ENCODE measurements around the gene UQCC5.

Gene UQCC5

DNA sequence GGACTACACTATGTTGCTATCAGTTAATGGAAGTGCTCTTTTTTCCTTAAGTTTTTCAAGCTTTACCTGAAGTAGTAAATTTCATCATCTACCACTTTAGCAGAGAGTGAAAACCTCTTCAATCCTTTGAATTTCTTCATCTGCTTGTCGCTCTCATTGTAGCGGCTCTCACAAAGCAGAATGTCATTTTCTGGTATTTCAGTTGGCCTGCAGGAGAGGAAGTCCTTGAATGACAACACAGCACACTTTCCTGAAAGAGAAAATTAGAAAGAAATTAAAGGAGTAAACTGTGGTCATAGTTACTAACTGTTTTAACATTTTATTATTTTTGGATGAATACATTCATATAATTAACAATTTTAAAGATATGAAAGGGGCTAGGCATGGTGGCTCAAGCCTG is 27.6 kb downstream of the UQCC5 start:
- DNase-seq (ENCODE audit: low read depth, low spot score): no peak

DNA sequence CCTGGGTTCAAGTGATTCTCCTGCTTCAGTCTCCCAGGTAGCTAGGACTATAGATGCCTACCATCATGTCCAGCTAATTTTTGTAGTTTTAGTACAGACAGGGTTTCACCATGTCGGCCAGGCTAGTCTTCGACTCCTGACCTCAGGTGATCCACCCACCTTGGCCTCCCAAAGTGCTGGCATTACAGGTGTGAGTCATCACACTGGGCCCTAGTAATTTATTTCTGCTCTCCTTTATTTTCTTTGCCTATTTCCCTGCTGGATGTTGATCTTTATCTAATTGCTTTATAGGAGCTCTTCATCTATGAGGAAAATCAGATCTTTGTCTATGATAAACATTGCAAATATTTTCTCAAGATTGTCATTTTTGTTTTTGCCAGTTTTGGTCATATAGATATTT is 31.7 kb downstream of the UQCC5 start:
- no peak for DNase-seq (ENCODE audit: low read depth, low spot score)

DNA sequence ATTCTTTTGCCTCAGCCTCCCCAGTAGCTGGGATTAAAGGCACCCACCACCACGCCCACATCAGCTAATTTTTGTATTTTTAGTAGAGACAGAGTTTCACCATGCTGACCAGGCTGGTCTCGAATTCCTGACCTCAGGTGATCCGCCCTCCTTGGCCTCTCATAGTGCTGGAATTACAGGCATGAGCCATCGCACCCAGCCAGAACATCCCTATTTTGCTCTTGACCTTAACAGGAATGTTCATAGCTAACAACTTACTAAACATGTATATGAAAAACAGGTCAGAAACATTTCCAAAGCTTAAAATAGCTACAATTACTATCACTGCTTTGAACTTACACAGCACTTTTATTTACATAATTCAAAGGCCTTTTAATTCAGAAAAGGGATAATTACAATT is 33.7 kb downstream of the UQCC5 start:
- DNase-seq (ENCODE audit: low read depth, low spot score): no peak

DNA sequence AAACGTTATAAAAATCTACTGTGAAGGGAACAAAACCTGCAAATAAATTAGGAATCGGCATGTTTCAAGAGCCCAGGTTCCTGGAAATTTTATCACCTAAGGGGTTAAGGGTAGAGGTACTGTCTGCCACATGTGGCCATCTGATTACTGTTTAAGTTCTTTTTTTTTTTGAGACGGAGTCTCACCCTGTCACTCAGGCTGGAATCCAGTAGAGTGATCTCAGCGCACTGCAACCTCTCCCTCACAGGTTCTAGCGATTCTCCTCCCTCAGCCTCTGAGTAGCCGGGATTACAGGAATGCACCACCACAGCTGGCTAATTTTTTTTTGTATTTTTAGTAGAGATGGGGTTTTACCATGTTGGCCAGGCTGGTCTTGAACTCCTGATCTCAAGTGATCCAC is 35.8 kb downstream of the UQCC5 start:
- DNase-seq (ENCODE audit: low read depth, low spot score): no peak

DNA sequence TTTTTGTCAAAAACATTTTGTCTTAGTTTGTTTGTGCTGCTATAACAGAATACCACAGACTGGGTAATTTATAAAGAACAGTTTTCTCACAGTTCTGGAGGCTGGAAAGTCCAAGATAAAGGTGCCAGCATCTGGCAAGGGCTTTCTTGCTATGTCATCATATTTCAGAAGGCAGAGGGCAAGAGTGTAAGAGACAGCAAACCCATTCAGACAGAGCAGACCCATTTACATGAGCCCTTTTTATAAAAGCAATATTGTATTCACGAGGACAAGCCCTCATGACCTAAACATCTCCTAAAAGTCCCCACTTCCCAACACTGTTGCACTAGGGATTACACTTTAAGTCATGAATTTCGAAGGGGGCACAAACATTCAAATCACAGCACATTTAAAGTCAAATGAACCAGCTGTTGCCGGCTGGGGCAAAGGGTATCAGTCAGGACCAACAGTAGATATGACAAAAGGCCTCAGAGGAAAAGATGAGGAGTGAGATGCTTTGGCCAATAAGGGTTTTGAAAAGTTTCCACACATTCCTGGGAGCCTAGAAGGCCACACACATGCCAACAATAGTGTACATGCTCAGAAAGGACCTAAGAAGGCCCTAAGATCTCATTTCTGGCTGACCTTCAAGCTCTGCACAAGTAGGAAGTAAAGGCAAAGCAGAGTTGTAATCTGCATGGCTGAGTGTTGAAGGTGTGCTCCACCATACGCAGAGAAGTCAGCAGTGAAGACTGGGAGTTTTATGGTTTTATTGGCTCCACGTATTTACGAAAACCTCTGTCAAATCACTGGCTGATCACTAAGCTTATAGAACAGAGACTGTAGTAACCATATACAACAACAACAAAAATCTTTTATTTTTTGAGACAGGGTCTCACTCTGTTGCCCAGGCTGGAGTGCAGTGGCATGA is 37.9 kb downstream of the UQCC5 start:
- no peak for DNase-seq (ENCODE audit: low read depth, low spot score)
